Fibroblast of skin of abdomen (primary cell): ENCODE results near the gene GALNT6.
A peak's percentile ranks its signal among the peaks of the same experiment; 100 is the strongest.

Source experiments
- DNase-seq: peaks from one replicate; pipeline ENCODE4 v3.0.0-alpha.2; 2013

Gene GALNT6

GRCh38 chr12:51379571-51379970 lies 11.6 kb downstream of the GALNT6 start:
- no peak for DNase-seq

- DNase-seq, result no peak
Measured at GRCh38 chr12:51378749-51379148, 12.5 kb downstream of the GALNT6 start.

- no peak for DNase-seq
Measured at GRCh38 chr12:51377099-51377984, 13.9 kb downstream of the GALNT6 start.

- no peak for DNase-seq
Measured at GRCh38 chr12:51374856-51375255, 16.4 kb downstream of the GALNT6 start.

GRCh38 chr12:51374361-51374760 lies 16.8 kb downstream of the GALNT6 start:
- DNase-seq, result no peak

- DNase-seq, result no peak
Measured at GRCh38 chr12:51373187-51373586, 18.0 kb downstream of the GALNT6 start.

GRCh38 chr12:51372021-51372420 lies 19.2 kb downstream of the GALNT6 start:
- no peak for DNase-seq

GRCh38 chr12:51371295-51371953 lies 19.8 kb downstream of the GALNT6 start:
- peak; percentile 97 for DNase-seq

- no peak for DNase-seq
Measured at GRCh38 chr12:51370667-51371066, 20.5 kb downstream of the GALNT6 start.

GRCh38 chr12:51369581-51369980 lies 21.6 kb downstream of the GALNT6 start:
- DNase-seq, result no peak

- peak; percentile 26 for DNase-seq
Measured at GRCh38 chr12:51368640-51369517, 22.3 kb downstream of the GALNT6 start.

- DNase-seq, result no peak
Measured at GRCh38 chr12:51365276-51365675, 25.9 kb downstream of the GALNT6 start.

GRCh38 chr12:51364001-51364400 lies 27.2 kb downstream of the GALNT6 start:
- DNase-seq, result no peak

GRCh38 chr12:51362747-51363342 lies 28.4 kb downstream of the GALNT6 start:
- DNase-seq, result no peak

- no peak for DNase-seq
Measured at GRCh38 chr12:51362307-51362706, 28.9 kb downstream of the GALNT6 start.

- DNase-seq, result no peak
Measured at GRCh38 chr12:51361161-51362016, 29.8 kb downstream of the GALNT6 start.

GRCh38 chr12:51360315-51360714 lies 30.9 kb downstream of the GALNT6 start:
- DNase-seq, result no peak

- no peak for DNase-seq
Measured at GRCh38 chr12:51359851-51360250, 31.4 kb downstream of the GALNT6 start.

GRCh38 chr12:51358496-51358895 lies 32.7 kb downstream of the GALNT6 start:
- DNase-seq, result no peak

GRCh38 chr12:51357374-51358047 lies 33.7 kb downstream of the GALNT6 start:
- no peak for DNase-seq
